ENCODE measurements around the gene DISP3. TPM values are rescaled to one million over a fixed set of nuclear protein-coding genes. Genes with fewer than 3 reads are reported as not detected.

DISP3 gene
- total RNA-seq, 1 donor: under 0.01 TPM

GRCh38 chr1:11534846-11535245, 55.9 kb downstream of the DISP3 start:
- no peak overlapping the region for H3K4me2 ChIP-seq (ENCODE audit: insufficient read depth, low read length)
- H3K4me3 ChIP-seq (ENCODE audit: insufficient read depth, low read length): no peak overlapping the region
- no peaks in the 10 kb centered on the region for H4K20me1 ChIP-seq (ENCODE audit: insufficient read depth, low read length)
- no peak overlapping the region for H3K27ac ChIP-seq (ENCODE audit: low read depth, low read length)
- no peaks in the 10 kb centered on the region for H3K9me3 ChIP-seq (ENCODE audit: low read depth, low read length)
- H3K27me3 ChIP-seq (ENCODE audit: insufficient read depth, low read length): no peaks in the 10 kb centered on the region
- DNase-seq (ENCODE audit: insufficient read length, low spot score, missing footprints): peak; percentile 82
- TF ChIP-seq, protein P1, sequence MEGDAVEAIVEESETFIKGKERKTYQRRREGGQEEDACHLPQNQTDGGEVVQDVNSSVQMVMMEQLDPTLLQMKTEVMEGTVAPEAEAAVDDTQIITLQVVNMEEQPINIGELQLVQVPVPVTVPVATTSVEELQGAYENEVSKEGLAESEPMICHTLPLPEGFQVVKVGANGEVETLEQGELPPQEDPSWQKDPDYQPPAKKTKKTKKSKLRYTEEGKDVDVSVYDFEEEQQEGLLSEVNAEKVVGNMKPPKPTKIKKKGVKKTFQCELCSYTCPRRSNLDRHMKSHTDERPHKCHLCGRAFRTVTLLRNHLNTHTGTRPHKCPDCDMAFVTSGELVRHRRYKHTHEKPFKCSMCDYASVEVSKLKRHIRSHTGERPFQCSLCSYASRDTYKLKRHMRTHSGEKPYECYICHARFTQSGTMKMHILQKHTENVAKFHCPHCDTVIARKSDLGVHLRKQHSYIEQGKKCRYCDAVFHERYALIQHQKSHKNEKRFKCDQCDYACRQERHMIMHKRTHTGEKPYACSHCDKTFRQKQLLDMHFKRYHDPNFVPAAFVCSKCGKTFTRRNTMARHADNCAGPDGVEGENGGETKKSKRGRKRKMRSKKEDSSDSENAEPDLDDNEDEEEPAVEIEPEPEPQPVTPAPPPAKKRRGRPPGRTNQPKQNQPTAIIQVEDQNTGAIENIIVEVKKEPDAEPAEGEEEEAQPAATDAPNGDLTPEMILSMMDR (IDR thresholded peaks at IDR 0.05; ENCODE audit: extremely low read depth, low read depth, low read length): no peak
- H3K4me1 ChIP-seq (ENCODE audit: insufficient read depth, low read length): no peaks in the 10 kb centered on the region
- no peaks in the 10 kb centered on the region for H3K79me2 ChIP-seq (ENCODE audit: insufficient read depth, low read length)
- no peaks in the 10 kb centered on the region for H3K36me3 ChIP-seq (ENCODE audit: insufficient read depth, low read length)
- H2AFZ ChIP-seq (ENCODE audit: low read length): no peak overlapping the region

DNA sequence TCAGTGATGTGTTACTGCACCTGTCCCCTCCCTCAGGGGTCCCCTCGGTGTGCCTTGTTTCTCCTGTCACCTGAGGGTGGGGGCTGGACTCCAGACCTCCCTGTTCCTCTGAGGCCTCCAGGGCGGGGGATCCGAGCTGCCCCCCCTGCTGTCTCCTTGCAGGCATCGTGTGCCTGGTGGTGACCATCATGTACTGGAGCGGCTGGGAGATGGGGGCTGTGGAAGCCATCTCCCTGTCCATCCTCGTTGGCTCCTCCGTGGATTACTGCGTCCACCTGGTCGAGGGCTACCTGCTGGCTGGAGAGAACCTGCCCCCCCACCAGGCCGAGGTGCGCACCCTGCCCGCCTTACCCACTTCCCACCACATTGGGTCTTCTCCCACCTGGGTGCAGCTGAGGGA, 56.4 kb downstream of the DISP3 start:
- Histone ChIP-seq H3K79me2 (ENCODE audit: insufficient read depth, low read length) (no peaks in the 10 kb centered on the region), H2AFZ (ENCODE audit: low read length) (no peak overlapping the region), H3K27me3 (ENCODE audit: insufficient read depth, low read length) (no peaks in the 10 kb centered on the region), H3K4me1 (ENCODE audit: insufficient read depth, low read length) (no peaks in the 10 kb centered on the region), H4K20me1 (ENCODE audit: insufficient read depth, low read length) (no peaks in the 10 kb centered on the region), H3K4me3 (ENCODE audit: insufficient read depth, low read length) (no peak overlapping the region), H3K4me2 (ENCODE audit: insufficient read depth, low read length) (no peak overlapping the region), H3K9me3 (ENCODE audit: low read depth, low read length) (no peaks in the 10 kb centered on the region), H3K27ac (ENCODE audit: low read depth, low read length) (no peak overlapping the region), H3K36me3 (ENCODE audit: insufficient read depth, low read length) (no peaks in the 10 kb centered on the region)
- TF ChIP-seq, protein P1 (IDR thresholded peaks at IDR 0.05; ENCODE audit: extremely low read depth, low read depth, low read length): no peak
- DNase-seq (ENCODE audit: insufficient read length, low spot score, missing footprints): peak; percentile 68

DNA sequence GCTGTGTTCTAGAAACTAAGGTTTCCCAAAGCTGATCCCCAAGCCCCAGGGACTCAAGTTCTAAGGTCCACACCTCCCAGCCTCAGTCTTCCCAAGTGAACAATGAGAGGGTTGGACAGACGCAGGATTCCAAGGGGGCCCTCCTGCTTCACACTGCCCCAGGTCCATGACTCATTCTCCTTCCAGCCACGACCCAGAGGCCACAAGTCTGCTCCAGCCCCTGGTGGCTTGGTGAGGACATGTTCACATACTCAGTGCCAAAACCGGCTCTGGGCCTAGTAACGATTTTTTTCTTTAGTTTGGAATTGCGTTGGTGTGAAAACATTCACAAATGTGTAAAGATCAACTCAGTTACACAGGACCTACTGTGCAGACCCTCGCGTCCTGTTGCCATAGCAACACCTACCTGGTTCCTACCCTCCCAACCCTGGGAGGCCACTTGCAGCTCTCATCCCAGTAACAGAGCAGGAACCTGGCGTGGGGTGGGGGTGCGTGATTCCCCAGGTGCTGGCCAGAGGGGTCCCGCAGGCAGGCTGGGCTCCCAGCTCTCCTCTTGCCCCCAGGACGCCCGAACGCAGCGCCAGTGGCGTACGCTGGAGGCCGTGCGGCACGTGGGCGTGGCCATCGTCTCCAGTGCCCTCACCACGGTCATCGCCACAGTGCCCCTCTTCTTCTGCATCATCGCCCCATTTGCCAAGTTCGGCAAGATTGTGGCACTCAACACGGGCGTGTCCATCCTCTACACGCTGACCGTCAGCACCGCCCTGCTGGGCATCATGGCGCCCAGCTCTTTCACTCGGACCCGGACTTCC, 57.0 kb downstream of the DISP3 start:
- DNase-seq (ENCODE audit: insufficient read length, low spot score, missing footprints): peak; percentile 82
- Histone ChIP-seq H3K4me3 (ENCODE audit: insufficient read depth, low read length) (no peak overlapping the region), H3K79me2 (ENCODE audit: insufficient read depth, low read length) (no peaks in the 10 kb centered on the region), H3K4me1 (ENCODE audit: insufficient read depth, low read length) (no peaks in the 10 kb centered on the region), H3K27me3 (ENCODE audit: insufficient read depth, low read length) (no peaks in the 10 kb centered on the region), H3K36me3 (ENCODE audit: insufficient read depth, low read length) (no peaks in the 10 kb centered on the region), H3K4me2 (ENCODE audit: insufficient read depth, low read length) (no peak overlapping the region), H3K27ac (ENCODE audit: low read depth, low read length) (no peak overlapping the region), H2AFZ (ENCODE audit: low read length) (no peak overlapping the region), H3K9me3 (ENCODE audit: low read depth, low read length) (no peaks in the 10 kb centered on the region), H4K20me1 (ENCODE audit: insufficient read depth, low read length) (no peaks in the 10 kb centered on the region)
- TF ChIP-seq, protein P1 (IDR thresholded peaks at IDR 0.05; ENCODE audit: extremely low read depth, low read depth, low read length): no peak

- Histone ChIP-seq H3K4me1 (ENCODE audit: insufficient read depth, low read length) (no peaks in the 10 kb centered on the region), H3K4me3 (ENCODE audit: insufficient read depth, low read length) (no peak overlapping the region), H3K9me3 (ENCODE audit: low read depth, low read length) (no peaks in the 10 kb centered on the region), H3K27me3 (ENCODE audit: insufficient read depth, low read length) (no peaks in the 10 kb centered on the region), H3K79me2 (ENCODE audit: insufficient read depth, low read length) (no peaks in the 10 kb centered on the region), H2AFZ (ENCODE audit: low read length) (no peak overlapping the region), H3K36me3 (ENCODE audit: insufficient read depth, low read length) (no peaks in the 10 kb centered on the region), H3K4me2 (ENCODE audit: insufficient read depth, low read length) (no peak overlapping the region), H3K27ac (ENCODE audit: low read depth, low read length) (no peak overlapping the region), H4K20me1 (ENCODE audit: insufficient read depth, low read length) (no peaks in the 10 kb centered on the region)
- TF ChIP-seq, protein P1 (IDR thresholded peaks at IDR 0.05; ENCODE audit: extremely low read depth, low read depth, low read length): no peak
- DNase-seq (ENCODE audit: insufficient read length, low spot score, missing footprints): peak; percentile 82
Observed at GRCh38 chr1:11536573-11537379, 57.8 kb downstream of the DISP3 start.
